Esophagus squamous epithelium (tissue), 4 donors: ENCODE measurements around the gene RABL3.

ENCODE experiments used
- POLR2A ChIP-seq, 4 donors: fragments of 450-650 bp; IDR thresholded peaks; one replicate each; pipeline ENCODE4 v1.6.1; 2017; ENCODE audit warnings: antibody characterized with exemption in 4 of 4, mild to moderate bottlenecking in 4 of 4, moderate library complexity in 3 of 4
- TF ChIP-seq, protein P1 (sequence below), 6 experiments: fragments of 450-650 bp in 4 of 6; fragments of 200-600 bp in 2 of 6; sonication (generic) in 2 of 6; IDR thresholded peaks; one replicate each; pipeline ENCODE4 v1.5.1; 2016 to 2019; ENCODE audit warnings: antibody characterized with exemption in 6 of 6, mild to moderate bottlenecking in 4 of 6, moderate library complexity in 4 of 6

DNA sequence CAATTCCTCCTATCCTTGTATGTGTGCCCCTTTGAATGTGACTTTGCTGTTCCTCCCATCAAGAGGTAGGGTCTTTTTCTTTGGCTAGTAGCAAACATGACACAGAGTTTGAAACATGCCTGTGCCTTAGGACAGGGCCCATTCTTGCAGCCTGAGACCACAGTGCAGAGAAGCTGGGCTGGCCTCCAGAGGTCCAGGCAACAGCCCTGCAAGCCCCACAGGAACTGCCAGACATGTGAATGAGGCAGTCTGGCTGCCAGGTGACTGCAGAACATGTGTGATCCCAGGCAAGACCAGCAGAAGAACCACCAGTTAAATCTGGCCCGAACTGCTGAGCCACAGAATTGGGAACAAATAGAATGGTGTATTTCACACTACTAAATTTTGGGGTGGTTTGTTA, 59.1 kb downstream of the RABL3 start:
- TF ChIP-seq, protein P1, sequence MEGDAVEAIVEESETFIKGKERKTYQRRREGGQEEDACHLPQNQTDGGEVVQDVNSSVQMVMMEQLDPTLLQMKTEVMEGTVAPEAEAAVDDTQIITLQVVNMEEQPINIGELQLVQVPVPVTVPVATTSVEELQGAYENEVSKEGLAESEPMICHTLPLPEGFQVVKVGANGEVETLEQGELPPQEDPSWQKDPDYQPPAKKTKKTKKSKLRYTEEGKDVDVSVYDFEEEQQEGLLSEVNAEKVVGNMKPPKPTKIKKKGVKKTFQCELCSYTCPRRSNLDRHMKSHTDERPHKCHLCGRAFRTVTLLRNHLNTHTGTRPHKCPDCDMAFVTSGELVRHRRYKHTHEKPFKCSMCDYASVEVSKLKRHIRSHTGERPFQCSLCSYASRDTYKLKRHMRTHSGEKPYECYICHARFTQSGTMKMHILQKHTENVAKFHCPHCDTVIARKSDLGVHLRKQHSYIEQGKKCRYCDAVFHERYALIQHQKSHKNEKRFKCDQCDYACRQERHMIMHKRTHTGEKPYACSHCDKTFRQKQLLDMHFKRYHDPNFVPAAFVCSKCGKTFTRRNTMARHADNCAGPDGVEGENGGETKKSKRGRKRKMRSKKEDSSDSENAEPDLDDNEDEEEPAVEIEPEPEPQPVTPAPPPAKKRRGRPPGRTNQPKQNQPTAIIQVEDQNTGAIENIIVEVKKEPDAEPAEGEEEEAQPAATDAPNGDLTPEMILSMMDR (IDR thresholded peaks at IDR 0.05) = no peak
- TF ChIP-seq POLR2A (IDR thresholded peaks at IDR 0.05) = no peak
